Measurements from ENCODE around the gene ERMARD. TPM values are rescaled to one million over a fixed set of nuclear protein-coding genes. Genes with fewer than 3 reads are reported as not detected.

The ERMARD gene
- polyA plus RNA-seq (2012; ENCODE audit: insufficient read length, low read depth) = 19.4 TPM

GRCh38 chr6:169751242-169752073 is at the start of gene ERMARD, which contains the start of gene DYNLT2:
TSS of gene ERMARD (plus strand) at chr6:169751622. CDS start at chr6:169751658, 36 bp downstream.
TSS of gene DYNLT2 (minus strand) at chr6:169751572. CDS start at chr6:169751458, 114 bp downstream.
- TF ChIP-seq REST (IDR thresholded peaks at IDR 0.05; ENCODE audit: insufficient read depth in 1 of 2, low read depth in 2 of 2, low read length in 2 of 2) (peak in 1 of 2 experiments; percentile 59; a peak in 1 of 4 replicates), POLR2AphosphoS5 (IDR thresholded peaks at IDR 0.05; ENCODE audit: low read depth, low read length) (peak; percentile 96), SIN3A (IDR thresholded peaks at IDR 0.05; ENCODE audit: borderline replicate concordance, insufficient read depth, low read length) (peak; percentile 60; the same call in 1 of the 2 replicates), TAF1 (IDR thresholded peaks at IDR 0.05; ENCODE audit: borderline replicate concordance, insufficient read depth, low read length) (peak; percentile 88; the same call in 1 of the 2 replicates), FOXP2 (optimal IDR thresholded peaks at IDR 0.05; ENCODE audit: borderline replicate concordance, extremely low read depth, extremely low read length, insufficient read depth) (peak; percentile 89)

- TF ChIP-seq SIN3A (IDR thresholded peaks at IDR 0.05; ENCODE audit: borderline replicate concordance, insufficient read depth, low read length) (peak; percentile 94), REST (IDR thresholded peaks at IDR 0.05; ENCODE audit: insufficient read depth in 1 of 2, low read depth in 2 of 2, low read length in 2 of 2) (peak in 1 of 2 experiments; percentile 42; a peak in 3 of 4 replicates), TAF1 (IDR thresholded peaks at IDR 0.05; ENCODE audit: borderline replicate concordance, insufficient read depth, low read length) (peak; percentile 92; the same call in 1 of the 2 replicates), FOXP2 (optimal IDR thresholded peaks at IDR 0.05; ENCODE audit: borderline replicate concordance, extremely low read depth, extremely low read length, insufficient read depth) (peak; percentile 10), POLR2AphosphoS5 (IDR thresholded peaks at IDR 0.05; ENCODE audit: low read depth, low read length) (peak; percentile 83; the same call in 1 of the 2 replicates)
These were observed 49.2 kb upstream of the ERMARD start, which contains the start of the genes C6orf120 and WDR27 for GRCh38 chr6:169701954-169702839. TSS of gene C6orf120 (plus strand) at chr6:169702126. CDS start at chr6:169702460, 334 bp downstream. TSS of gene WDR27 (minus strand) at chr6:169702029. CDS start at chr6:169689005, 13,024 bp downstream.

- TF ChIP-seq SIN3A (IDR thresholded peaks at IDR 0.05; ENCODE audit: borderline replicate concordance, insufficient read depth, low read length) = no peak
- no peak for TF ChIP-seq REST (IDR thresholded peaks at IDR 0.05; ENCODE audit: insufficient read depth in 1 of 2, low read depth in 2 of 2, low read length in 2 of 2)
- TF ChIP-seq TAF1 (IDR thresholded peaks at IDR 0.05; ENCODE audit: borderline replicate concordance, insufficient read depth, low read length) = no peak
- TF ChIP-seq POLR2AphosphoS5 (IDR thresholded peaks at IDR 0.05; ENCODE audit: low read depth, low read length) = no peak
- no peak for TF ChIP-seq FOXP2 (optimal IDR thresholded peaks at IDR 0.05; ENCODE audit: borderline replicate concordance, extremely low read depth, extremely low read length, insufficient read depth)
These were observed 48.6 kb upstream of the ERMARD start for GRCh38 chr6:169702840-169703246.

- TF ChIP-seq POLR2AphosphoS5 (IDR thresholded peaks at IDR 0.05; ENCODE audit: low read depth, low read length) (no peak), FOXP2 (optimal IDR thresholded peaks at IDR 0.05; ENCODE audit: borderline replicate concordance, extremely low read depth, extremely low read length, insufficient read depth) (no peak), REST (IDR thresholded peaks at IDR 0.05; ENCODE audit: insufficient read depth in 1 of 2, low read depth in 2 of 2, low read length in 2 of 2) (no peak), TAF1 (IDR thresholded peaks at IDR 0.05; ENCODE audit: borderline replicate concordance, insufficient read depth, low read length) (no peak), SIN3A (IDR thresholded peaks at IDR 0.05; ENCODE audit: borderline replicate concordance, insufficient read depth, low read length) (no peak)
These were observed 43.6 kb upstream of the ERMARD start for GRCh38 chr6:169707772-169708171.

Data from PFSK-1 (cell line).